ENCODE results near the gene TPRG1.

The TPRG1 gene

DNA sequence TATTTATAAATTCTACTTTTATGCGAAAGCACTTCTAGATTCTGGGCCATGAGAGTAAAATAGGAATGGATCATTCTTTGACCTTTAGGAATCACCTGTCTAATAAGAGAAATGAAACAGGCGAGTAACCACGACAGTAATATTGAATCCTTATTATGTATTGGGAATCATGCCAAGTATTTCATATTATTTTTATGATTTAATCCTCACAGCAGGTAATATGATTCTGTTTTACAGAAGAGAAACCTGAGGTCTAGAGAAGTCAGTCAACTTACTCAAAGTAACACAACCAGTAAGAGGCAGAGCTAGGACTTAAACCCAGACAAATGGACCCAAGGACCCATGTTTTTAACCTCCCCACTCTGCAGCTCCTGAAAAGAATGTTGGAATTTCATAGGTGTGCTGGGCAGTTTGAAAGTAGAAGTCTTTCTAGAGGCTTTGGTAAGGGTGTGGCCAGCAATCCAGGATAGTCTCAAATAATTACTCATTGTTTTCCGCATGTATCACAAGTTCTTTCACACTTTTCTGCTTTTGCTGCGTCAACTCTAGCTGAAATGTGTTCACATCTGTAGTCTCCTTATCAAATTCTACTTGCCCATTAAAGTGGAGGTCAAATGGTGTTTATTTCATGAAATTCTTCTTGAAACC, 181.7 kb downstream of the TPRG1 start:
- no peak overlapping the region for H2AFZ ChIP-seq (ENCODE audit: low read depth, low read length, severe bottlenecking)
- H3K4me2 ChIP-seq (ENCODE audit: low read depth, low read length, poor library complexity, severe bottlenecking) = no peak overlapping the region
- H3K4me3 ChIP-seq (ENCODE audit: insufficient read depth, low read length, poor library complexity, severe bottlenecking) = no peak overlapping the region
- H3K36me3 ChIP-seq (ENCODE audit: low read length) = no peaks in the 10 kb centered on the region
- no peaks in the 10 kb centered on the region for H3F3A ChIP-seq (ENCODE audit: insufficient read depth)
- no peaks in the 10 kb centered on the region for H4K20me1 ChIP-seq (ENCODE audit: low read depth, low read length)
- H3K27ac ChIP-seq (ENCODE audit: low read depth, low read length) = no peak overlapping the region
- no peaks in the 10 kb centered on the region for H3K27me3 ChIP-seq (ENCODE audit: low read length)
- no peaks in the 10 kb centered on the region for H3K9me3 ChIP-seq (ENCODE audit: insufficient read depth, low read length)
- no peaks in the 10 kb centered on the region for H3K9me2 ChIP-seq (replicated peaks; ENCODE audit: insufficient read depth, low read length)
- no peak for TF ChIP-seq EZH2phosphoT487 (conservative IDR thresholded peaks at IDR 0.05; ENCODE audit: low read length)
- H3K79me2 ChIP-seq (ENCODE audit: insufficient read depth, low read length) = no peaks in the 10 kb centered on the region
- H3K9ac ChIP-seq (ENCODE audit: low read length) = no peak overlapping the region

DNA sequence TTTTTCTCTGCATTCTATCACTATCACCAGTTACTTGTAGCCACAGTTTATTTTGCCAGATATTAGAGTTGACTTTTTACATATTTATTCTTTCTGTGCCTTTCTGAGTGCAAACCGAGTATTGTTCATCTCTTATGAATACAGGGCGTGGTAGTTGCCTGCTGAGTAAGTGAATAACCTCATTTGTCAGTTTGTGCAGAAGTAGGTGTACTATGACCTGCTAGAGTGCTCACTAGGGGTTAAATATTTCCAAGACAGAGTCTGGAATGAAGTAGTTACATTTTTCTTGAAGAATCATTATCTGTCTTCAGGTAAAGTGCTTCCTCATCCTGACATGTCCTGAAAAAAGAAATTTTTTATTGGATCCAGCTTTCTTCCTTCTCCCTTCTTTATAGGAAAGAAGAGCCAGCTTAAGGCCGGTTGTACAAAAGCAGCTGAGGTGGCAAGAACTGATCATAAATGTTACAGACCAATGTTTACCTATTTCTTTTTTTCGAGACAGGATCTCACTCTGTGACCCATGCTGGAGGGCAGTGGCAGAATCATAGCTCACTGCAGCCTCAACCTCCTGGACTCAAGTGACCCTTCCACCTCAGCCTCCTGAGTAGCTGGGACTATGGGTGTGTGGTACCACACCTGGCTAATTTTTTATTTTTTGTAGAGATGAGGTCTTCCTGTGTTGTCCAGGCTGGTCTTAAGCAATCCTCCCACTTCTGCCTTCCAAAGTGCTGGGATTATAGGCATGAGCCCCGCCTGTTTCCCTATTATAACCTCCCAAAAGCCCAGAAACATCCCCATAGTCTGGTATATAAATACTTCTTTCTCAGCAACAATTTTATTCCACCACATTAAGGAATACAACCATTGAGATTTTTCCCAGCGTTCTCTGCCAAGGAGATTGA, 182.5 kb downstream of the TPRG1 start:
- H3K4me2 ChIP-seq (ENCODE audit: low read depth, low read length, poor library complexity, severe bottlenecking) = no peak overlapping the region
- TF ChIP-seq, protein P1, sequence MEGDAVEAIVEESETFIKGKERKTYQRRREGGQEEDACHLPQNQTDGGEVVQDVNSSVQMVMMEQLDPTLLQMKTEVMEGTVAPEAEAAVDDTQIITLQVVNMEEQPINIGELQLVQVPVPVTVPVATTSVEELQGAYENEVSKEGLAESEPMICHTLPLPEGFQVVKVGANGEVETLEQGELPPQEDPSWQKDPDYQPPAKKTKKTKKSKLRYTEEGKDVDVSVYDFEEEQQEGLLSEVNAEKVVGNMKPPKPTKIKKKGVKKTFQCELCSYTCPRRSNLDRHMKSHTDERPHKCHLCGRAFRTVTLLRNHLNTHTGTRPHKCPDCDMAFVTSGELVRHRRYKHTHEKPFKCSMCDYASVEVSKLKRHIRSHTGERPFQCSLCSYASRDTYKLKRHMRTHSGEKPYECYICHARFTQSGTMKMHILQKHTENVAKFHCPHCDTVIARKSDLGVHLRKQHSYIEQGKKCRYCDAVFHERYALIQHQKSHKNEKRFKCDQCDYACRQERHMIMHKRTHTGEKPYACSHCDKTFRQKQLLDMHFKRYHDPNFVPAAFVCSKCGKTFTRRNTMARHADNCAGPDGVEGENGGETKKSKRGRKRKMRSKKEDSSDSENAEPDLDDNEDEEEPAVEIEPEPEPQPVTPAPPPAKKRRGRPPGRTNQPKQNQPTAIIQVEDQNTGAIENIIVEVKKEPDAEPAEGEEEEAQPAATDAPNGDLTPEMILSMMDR (IDR thresholded peaks at IDR 0.05; ENCODE audit: insufficient read depth, low read length, poor library complexity, severe bottlenecking) = no peak
- no peak for TF ChIP-seq EZH2phosphoT487 (conservative IDR thresholded peaks at IDR 0.05; ENCODE audit: low read length)
- H3K4me3 ChIP-seq (ENCODE audit: insufficient read depth, low read length, poor library complexity, severe bottlenecking) = no peak overlapping the region

DNA sequence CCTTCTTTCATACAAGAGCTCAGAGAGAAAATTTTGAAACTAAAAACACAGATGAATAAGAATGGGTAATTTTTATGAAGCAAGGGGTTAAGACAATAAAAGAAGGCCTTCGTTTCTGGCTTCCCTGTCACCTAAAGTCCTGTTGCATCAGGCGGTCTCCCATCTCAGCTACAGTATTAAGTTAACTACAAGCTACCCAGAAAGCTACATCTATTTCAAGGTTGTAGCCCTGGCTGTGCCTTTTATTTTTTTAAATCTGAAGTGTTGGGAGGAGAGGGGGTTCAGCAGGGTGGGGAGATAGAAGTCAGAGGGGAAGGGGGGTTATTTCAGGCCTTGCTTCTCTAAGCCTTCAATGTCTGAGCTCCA, 183.3 kb downstream of the TPRG1 start:
- H3K27ac ChIP-seq (ENCODE audit: low read depth, low read length) = no peak overlapping the region
- no peaks in the 10 kb centered on the region for H4K20me1 ChIP-seq (ENCODE audit: low read depth, low read length)
- no peaks in the 10 kb centered on the region for H3K79me2 ChIP-seq (ENCODE audit: insufficient read depth, low read length)
- TF ChIP-seq, protein P1 (IDR thresholded peaks at IDR 0.05; ENCODE audit: insufficient read depth, low read length, poor library complexity, severe bottlenecking) = no peak
- TF ChIP-seq EZH2phosphoT487 (conservative IDR thresholded peaks at IDR 0.05; ENCODE audit: low read length) = no peak
- no peak overlapping the region for H2AFZ ChIP-seq (ENCODE audit: low read depth, low read length, severe bottlenecking)
- H3K9ac ChIP-seq (ENCODE audit: low read length) = no peak overlapping the region
- no peaks in the 10 kb centered on the region for H3F3A ChIP-seq (ENCODE audit: insufficient read depth)
- no peaks in the 10 kb centered on the region for H3K9me2 ChIP-seq (replicated peaks; ENCODE audit: insufficient read depth, low read length)
- no peaks in the 10 kb centered on the region for H3K36me3 ChIP-seq (ENCODE audit: low read length)
- no peaks in the 10 kb centered on the region for H3K9me3 ChIP-seq (ENCODE audit: insufficient read depth, low read length)
- no peak overlapping the region for H3K4me3 ChIP-seq (ENCODE audit: insufficient read depth, low read length, poor library complexity, severe bottlenecking)
- no peak overlapping the region for H3K4me2 ChIP-seq (ENCODE audit: low read depth, low read length, poor library complexity, severe bottlenecking)
- no peaks in the 10 kb centered on the region for H3K27me3 ChIP-seq (ENCODE audit: low read length)

More for the DNA sequence above, 182.5 kb downstream of the TPRG1 start:
- Histone ChIP-seq H3K27ac (ENCODE audit: low read depth, low read length) (no peak overlapping the region), H3K9ac (ENCODE audit: low read length) (no peak overlapping the region), H3K36me3 (ENCODE audit: low read length) (no peaks in the 10 kb centered on the region), H3K9me3 (ENCODE audit: insufficient read depth, low read length) (no peaks in the 10 kb centered on the region), H2AFZ (ENCODE audit: low read depth, low read length, severe bottlenecking) (no peak overlapping the region), H3K9me2 (replicated peaks; ENCODE audit: insufficient read depth, low read length) (no peaks in the 10 kb centered on the region), H3K79me2 (ENCODE audit: insufficient read depth, low read length) (no peaks in the 10 kb centered on the region), H3F3A (ENCODE audit: insufficient read depth) (no peaks in the 10 kb centered on the region), H4K20me1 (ENCODE audit: low read depth, low read length) (no peaks in the 10 kb centered on the region), H3K27me3 (ENCODE audit: low read length) (no peaks in the 10 kb centered on the region)

Data from SU-DHL-6 (cell line).